GM23338 (cell line): Measurements from ENCODE around the gene EVI5L. TPM values are rescaled to one million over a fixed set of nuclear protein-coding genes. Genes with fewer than 3 reads are reported as not detected.

Experiments used
- ATAC-seq: fragments of 200-7000 bp; cut with Tn5 transposase; 3 replicates; pipeline ENCODE4 v1.9.1; 2020
- DNase-seq: peaks from one replicate; pipeline ENCODE4 v3.0.0-alpha.2; 2015; ENCODE audit warnings: low spot score
- H2AFZ ChIP-seq: fragments of 200-600 bp; sonication (generic); 2 replicates; pipeline ENCODE4 v1.8.0; 2016; ENCODE audit warnings: antibody characterized with exemption, mild to moderate bottlenecking, moderate library complexity
- H3F3A ChIP-seq: fragments of 200-600 bp; sonication (generic); replicated peaks from 2 replicates; pipeline ENCODE4 v1.8.0; 2017; ENCODE audit warnings: antibody characterized with exemption, mixed run types, low read depth
- H3K27ac ChIP-seq: fragments of 200-600 bp; sonication (generic); 2 replicates; pipeline ENCODE4 v1.6.1; 2016; ENCODE audit warnings: low read depth
- H3K27me3 ChIP-seq: fragments of 200-600 bp; sonication (generic); 2 replicates; pipeline ENCODE4 v1.8.0; 2016; ENCODE audit warnings: mild to moderate bottlenecking, mixed run types, moderate library complexity; ENCODE audit not compliant: insufficient read depth
- H3K36me3 ChIP-seq: fragments of 200-600 bp; sonication (generic); 2 replicates; pipeline ENCODE4 v1.8.0; 2016; ENCODE audit warnings: mild to moderate bottlenecking; ENCODE audit not compliant: insufficient read depth
- H3K4me1 ChIP-seq: fragments of 200-600 bp; sonication (generic); 2 replicates; pipeline ENCODE4 v1.8.0; 2016; ENCODE audit warnings: mild to moderate bottlenecking, moderate library complexity; ENCODE audit not compliant: insufficient read depth
- H3K4me2 ChIP-seq: fragments of 200-600 bp; sonication (generic); 2 replicates; pipeline ENCODE4 v1.7.1; 2017; ENCODE audit warnings: mixed run types
- H3K4me3 ChIP-seq: fragments of 200-600 bp; sonication (generic); 2 replicates; pipeline ENCODE4 v1.6.1; 2016; ENCODE audit warnings: mixed run types
- H3K79me2 ChIP-seq: fragments of 200-600 bp; sonication (generic); replicated peaks from 2 replicates; pipeline ENCODE4 v1.8.0; 2017; ENCODE audit warnings: mild to moderate bottlenecking; ENCODE audit not compliant: insufficient read depth
- H3K9me2 ChIP-seq: fragments of 200-600 bp; sonication (generic); 2 replicates; pipeline ENCODE4 v1.8.0; 2017; ENCODE audit not compliant: insufficient read depth
- H4K20me1 ChIP-seq: fragments of 200-600 bp; sonication (generic); replicated peaks from 2 replicates; pipeline ENCODE4 v1.8.0; 2017; ENCODE audit warnings: mild to moderate bottlenecking; ENCODE audit not compliant: insufficient read depth
- H3K27ac Mint-ChIP-seq: 2 replicates; pipeline ENCODE4 v1.8.0; 2020; ENCODE audit warnings: inconsistent platforms, mild to moderate bottlenecking, moderate library complexity, mixed read lengths
- H3K27me3 Mint-ChIP-seq: 3 replicates; pipeline ENCODE4 v1.8.0; 2022; ENCODE audit warnings: low read depth, mild to moderate bottlenecking, moderate library complexity, mixed read lengths, inconsistent platforms; ENCODE audit not compliant: insufficient read depth, poor library complexity
- H3K36me3 Mint-ChIP-seq: 3 replicates; pipeline ENCODE4 v1.8.0; 2021; ENCODE audit warnings: low read depth, mild to moderate bottlenecking, inconsistent platforms, moderate library complexity, mixed read lengths
- H3K4me1 Mint-ChIP-seq: 3 replicates; pipeline ENCODE4 v1.8.0; 2020; ENCODE audit warnings: mild to moderate bottlenecking, inconsistent platforms, mixed read lengths
- H3K4me3 Mint-ChIP-seq: 3 replicates; pipeline ENCODE4 v1.8.0; 2021; ENCODE audit warnings: moderate library complexity, mild to moderate bottlenecking, inconsistent platforms, mixed read lengths
- H3K9me3 Mint-ChIP-seq: 3 replicates; pipeline ENCODE4 v1.8.0; 2020; ENCODE audit warnings: moderate library complexity, mild to moderate bottlenecking, inconsistent platforms, mixed read lengths
- CREB1 ChIP-seq: fragments of 250-450 bp; sonication (Bioruptor Pico); IDR thresholded peaks from 2 replicates; pipeline ENCODE4 v1.5.0; 2020; ENCODE audit warnings: low read depth, mild to moderate bottlenecking, moderate library complexity
- CTCF ChIP-seq, 2 experiments: fragments of 200-600 bp in 1 of 2; sonication (generic) in 1 of 2; conservative IDR thresholded peaks; 2 replicates each; pipeline versions ENCODE4 v1.5.1 to v1.6.1; 2016 to 2017; ENCODE audit warnings: antibody characterized with exemption in 2 of 2, low read depth in 2 of 2, mild to moderate bottlenecking in 2 of 2, moderate library complexity in 1 of 2
- EZH2phosphoT487 ChIP-seq: fragments of 200-600 bp; sonication (generic); IDR thresholded peaks from one replicate; pipeline ENCODE4 v1.8.1; 2018; ENCODE audit warnings: antibody characterized with exemption; ENCODE audit not compliant: unreplicated experiment
- JUNB ChIP-seq: IDR thresholded peaks from one replicate; pipeline ENCODE4 v1.6.1; 2016; ENCODE audit warnings: antibody characterized with exemption; ENCODE audit not compliant: unreplicated experiment
- NANOG ChIP-seq: IDR thresholded peaks from 2 replicates; pipeline ENCODE4 v1.6.1; 2016; ENCODE audit warnings: antibody characterized with exemption, borderline replicate concordance
- POLR2AphosphoS5 ChIP-seq: IDR thresholded peaks from 2 replicates; pipeline ENCODE4 v1.6.1; 2016; ENCODE audit warnings: antibody characterized with exemption, low read depth
- REST ChIP-seq: IDR thresholded peaks from one replicate; pipeline ENCODE4 v1.6.1; 2018; ENCODE audit warnings: antibody characterized with exemption; ENCODE audit not compliant: unreplicated experiment
- STAT1 ChIP-seq: IDR thresholded peaks from one replicate; pipeline ENCODE4 v1.6.1; 2016; ENCODE audit warnings: antibody characterized with exemption; ENCODE audit not compliant: unreplicated experiment
- ZNF331 ChIP-seq: fragments of 250-450 bp; sonication (Bioruptor Pico); IDR thresholded peaks from 2 replicates; pipeline ENCODE4 v1.5.0; 2020; ENCODE audit warnings: low read depth, mild to moderate bottlenecking, moderate library complexity
- polyA plus RNA-seq: library from polyadenylated mRNA; unstranded; fragments of >200 nt; fragmentation: Nextera tagmentation; extraction: Ambion mirVana; gene quantifications from 2 replicates; pipeline ENCODE4 v1.2.1, GENCODE V29; 2016
- total RNA-seq: library from RNA; depleted of rRNA; stranded (reverse); fragments of >200 nt; shearing (Covaris generic); gene quantifications from 2 replicates; pipeline ENCODE4 v1.2.3, GENCODE V29; 2014
- TF ChIP-seq, protein P1 (sequence below): IDR thresholded peaks from 2 replicates; pipeline ENCODE4 v1.6.1; 2016; ENCODE audit warnings: antibody characterized with exemption

EVI5L gene
- total and polyA plus RNA-seq, 2 experiments from 2014 or later = 4.5 to 16.2 TPM

- ATAC-seq = no peak; the same call in 2 of the 3 replicates
- Mint-ChIP-seq H3K4me3 (peak overlapping the region; percentile 39; the same call in 1 of the 3 replicates), H3K27ac (no peak overlapping the region)
Measured at GRCh38 chr19:7853770-7854128, 23.7 kb downstream of the EVI5L start.

GRCh38 chr19:7855426-7856108 lies 25.5 kb downstream of the EVI5L start:
- ATAC-seq = no peak
- DNase-seq = no peak
- H3K27me3 Mint-ChIP-seq = peaks cover 22% of the 10 kb centered on the region
- Histone ChIP-seq H3K27ac (no peak overlapping the region), H3K4me1 (peaks cover 19% of the 10 kb centered on the region; the same call in 1 of the 2 replicates), H2AFZ (no peak overlapping the region), H3K9me2 (no peaks in the 10 kb centered on the region), H3K4me3 (no peak overlapping the region), H3K4me2 (no peak overlapping the region), H3K36me3 (no peaks in the 10 kb centered on the region), H4K20me1 (no peaks in the 10 kb centered on the region), H3F3A (no peaks in the 10 kb centered on the region), H3K27me3 (peaks cover 2% of the 10 kb centered on the region; the same call in 1 of the 2 replicates), H3K79me2 (no peaks in the 10 kb centered on the region)
- H3K4me3 Mint-ChIP-seq = no peak overlapping the region; the same call in 2 of the 3 replicates
- peaks cover 28% of the 10 kb centered on the region for H3K4me1 Mint-ChIP-seq
- no peaks in the 10 kb centered on the region for H3K9me3 Mint-ChIP-seq
- no peaks in the 10 kb centered on the region; the same call in 2 of the 3 replicates for H3K36me3 Mint-ChIP-seq
- no peak overlapping the region for H3K27ac Mint-ChIP-seq
- TF ChIP-seq REST = no peak
- TF ChIP-seq EZH2phosphoT487 = no peak
- no peak for TF ChIP-seq POLR2AphosphoS5
- TF ChIP-seq, protein P1, sequence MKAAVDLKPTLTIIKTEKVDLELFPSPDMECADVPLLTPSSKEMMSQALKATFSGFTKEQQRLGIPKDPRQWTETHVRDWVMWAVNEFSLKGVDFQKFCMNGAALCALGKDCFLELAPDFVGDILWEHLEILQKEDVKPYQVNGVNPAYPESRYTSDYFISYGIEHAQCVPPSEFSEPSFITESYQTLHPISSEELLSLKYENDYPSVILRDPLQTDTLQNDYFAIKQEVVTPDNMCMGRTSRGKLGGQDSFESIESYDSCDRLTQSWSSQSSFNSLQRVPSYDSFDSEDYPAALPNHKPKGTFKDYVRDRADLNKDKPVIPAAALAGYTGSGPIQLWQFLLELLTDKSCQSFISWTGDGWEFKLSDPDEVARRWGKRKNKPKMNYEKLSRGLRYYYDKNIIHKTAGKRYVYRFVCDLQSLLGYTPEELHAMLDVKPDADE = no peak
- no peak for TF ChIP-seq NANOG
- no peak for TF ChIP-seq CREB1 (CRISPR knock-in tag)
- no peak for TF ChIP-seq CTCF (conservative IDR thresholded peaks at IDR 0.05; ENCODE audit: low read depth in 2 of 2)
- no peak for TF ChIP-seq JUNB
- TF ChIP-seq ZNF331 (CRISPR knock-in tag) = no peak
- no peak for TF ChIP-seq STAT1

More at GRCh38 chr19:7853770-7854128, 23.7 kb downstream of the EVI5L start:
- H2AFZ ChIP-seq = peak overlapping the region; percentile 90
- no peaks in the 10 kb centered on the region for H4K20me1 ChIP-seq
- no peaks in the 10 kb centered on the region; the same call in 2 of the 3 replicates for H3K36me3 Mint-ChIP-seq
- no peaks in the 10 kb centered on the region for H3K36me3 ChIP-seq
- no peaks in the 10 kb centered on the region for H3K79me2 ChIP-seq
- H3K4me2 ChIP-seq = peak overlapping the region; percentile 83
- H3K9me3 Mint-ChIP-seq = no peaks in the 10 kb centered on the region
- H3F3A ChIP-seq = no peaks in the 10 kb centered on the region
- DNase-seq = no peak
- H3K4me1 ChIP-seq = peaks cover 17% of the 10 kb centered on the region; the same call in 1 of the 2 replicates
- no peaks in the 10 kb centered on the region; the same call in 1 of the 2 replicates for H3K27me3 ChIP-seq
- H3K9me2 ChIP-seq = no peaks in the 10 kb centered on the region
- H3K27me3 Mint-ChIP-seq = peaks cover 22% of the 10 kb centered on the region
- no peak overlapping the region for H3K27ac ChIP-seq
- peaks cover 26% of the 10 kb centered on the region for H3K4me1 Mint-ChIP-seq
- no peak for TF ChIP-seq POLR2AphosphoS5
- no peak for TF ChIP-seq STAT1
- peak overlapping the region; percentile 55 for H3K4me3 ChIP-seq
